ENCODE measurements around the gene NEK2. TPM values are rescaled to one million over a fixed set of nuclear protein-coding genes. Genes with fewer than 3 reads are reported as not detected.

Gene NEK2
- total RNA-seq, 1 experiment from 2014 or later = 50.2 TPM

GRCh38 chr1:211619033-211619996 is 56.1 kb downstream of the NEK2 start:
- H4K20me1 ChIP-seq (ENCODE audit: insufficient read depth) = no peaks in the 10 kb centered on the region
- no peaks in the 10 kb centered on the region for H3K27me3 ChIP-seq (ENCODE audit: insufficient read depth, low read length)
- H2AFZ ChIP-seq (ENCODE audit: low read depth, low read length, poor library complexity, severe bottlenecking) = no peak overlapping the region
- no peak for ATAC-seq
- no peak overlapping the region for H3K9ac ChIP-seq (ENCODE audit: low read length)
- H3K4me2 ChIP-seq (ENCODE audit: low read length) = no peak overlapping the region
- no peak overlapping the region for H3K27ac ChIP-seq (ENCODE audit: low read depth, low read length)
- intact Hi-C loops (cut with micrococcal nuclease) = no loop called here
- no TSS peak for BruUV-seq (replicated peaks)
- no peaks in the 10 kb centered on the region for H3K9me3 ChIP-seq (ENCODE audit: control insufficient read depth in 1 of 2, insufficient read depth in 1 of 2, low read depth in 1 of 2, low read length in 2 of 2)
- ChIA-PET CTCF (no interaction called here), POLR2A (no interaction called here), RAD21 (ENCODE audit: low non-redundant PET in 1 of 2, low total read pairs in 2 of 2, uncharacterized antibody in 2 of 2, unreplicated experiment in 2 of 2) (no interaction called here)
- TF ChIP-seq TCF7L2 (IDR thresholded peaks at IDR 0.05; ENCODE audit: borderline replicate concordance, extremely low read depth, insufficient read depth, insufficient read length) (no peak), SIN3A (IDR thresholded peaks at IDR 0.05; ENCODE audit: low read depth) (no peak), POLR2A (IDR thresholded peaks at IDR 0.05; ENCODE audit: borderline replicate concordance, extremely low read depth, insufficient read depth, insufficient read length) (no peak), SRF (IDR thresholded peaks at IDR 0.05; ENCODE audit: low read depth) (no peak), FOSL1 (IDR thresholded peaks at IDR 0.05; ENCODE audit: low read depth) (no peak), POLR2AphosphoS5 (IDR thresholded peaks at IDR 0.05; ENCODE audit: low read depth, low read length) (no peak), ZFX (IDR thresholded peaks at IDR 0.05) (no peak), SP1 (IDR thresholded peaks at IDR 0.05; ENCODE audit: low read depth) (no peak), CTCF (IDR thresholded peaks at IDR 0.05 in 2 of 3, conservative IDR thresholded peaks at IDR 0.05 in 1 of 3; ENCODE audit: borderline replicate concordance in 1 of 3, insufficient read depth in 1 of 3, low read depth in 2 of 3, low read length in 2 of 3) (no peak), EZH2 (IDR thresholded peaks at IDR 0.05) (no peak), MAX (IDR thresholded peaks at IDR 0.05) (no peak), CEBPB (IDR thresholded peaks at IDR 0.05; ENCODE audit: low read depth) (no peak), REST (IDR thresholded peaks at IDR 0.05; ENCODE audit: low read depth) (no peak), ATF3 (IDR thresholded peaks at IDR 0.05) (no peak), ELF1 (IDR thresholded peaks at IDR 0.05; ENCODE audit: borderline replicate concordance, low read depth) (no peak), CBX3 (IDR thresholded peaks at IDR 0.05; ENCODE audit: low read depth) (no peak), ZNF274 (IDR thresholded peaks at IDR 0.05; ENCODE audit: low read depth, low read length) (no peak)
- no peaks in the 10 kb centered on the region for H3K4me1 ChIP-seq (ENCODE audit: control insufficient read depth in 1 of 2, insufficient read depth in 2 of 2, low read length in 2 of 2)
- no peak for DNase-seq (ENCODE audit: low read depth, low spot score)
- no peak overlapping the region for H3K4me3 ChIP-seq (replicated peaks in 1 of 2; ENCODE audit: low read depth in 1 of 2, low read length in 2 of 2)
- no peaks in the 10 kb centered on the region for H3K36me3 ChIP-seq (ENCODE audit: control insufficient read depth in 1 of 2, insufficient read depth in 2 of 2, low read length in 2 of 2)
- H3K9me2 ChIP-seq (ENCODE audit: insufficient read depth) = no peaks in the 10 kb centered on the region
- H3K79me2 ChIP-seq (ENCODE audit: insufficient read depth, low read length) = no peaks in the 10 kb centered on the region
